ENCODE data around the gene LAMA5. TPM values are rescaled to one million over a fixed set of nuclear protein-coding genes. Genes with fewer than 3 reads are reported as not detected.
A peak's percentile ranks its signal among the peaks of the same experiment; 100 is the strongest.

The LAMA5 gene
- total and polyA plus RNA-seq, 4 donors = 116 to 315 (median 244) TPM

- DNase-seq (no peak), ATAC-seq (ENCODE audit: insufficient read depth, low FRiP score) (no peak)
- 94 to 96% methylated on average over 25 of the region's 25 CpGs for WGBS, 2 donors
- H3K4me3 ChIP-seq = no peak overlapping the region
- H3K9me3 ChIP-seq (ENCODE audit: control insufficient read depth in 4 of 4, insufficient read depth in 3 of 4, low read length in 3 of 4) = no peaks in the 10 kb centered on the region
- peaks cover 0 to 6% (median 0%) of the 10 kb centered on the region in 5 donors for H3K4me1 ChIP-seq (ENCODE audit: control insufficient read depth in 5 of 5, insufficient read depth in 5 of 5, low read length in 5 of 5)
- peaks cover 3 to 41% (median 23%) of the 10 kb centered on the region in 4 donors for H3K36me3 ChIP-seq (ENCODE audit: control insufficient read depth in 4 of 4, insufficient read depth in 4 of 4, low read length in 4 of 4)
- H3K27me3 ChIP-seq (ENCODE audit: control insufficient read depth in 3 of 3, insufficient read depth in 3 of 3, low read length in 2 of 3) = no peaks in the 10 kb centered on the region
- TF ChIP-seq, protein P1, sequence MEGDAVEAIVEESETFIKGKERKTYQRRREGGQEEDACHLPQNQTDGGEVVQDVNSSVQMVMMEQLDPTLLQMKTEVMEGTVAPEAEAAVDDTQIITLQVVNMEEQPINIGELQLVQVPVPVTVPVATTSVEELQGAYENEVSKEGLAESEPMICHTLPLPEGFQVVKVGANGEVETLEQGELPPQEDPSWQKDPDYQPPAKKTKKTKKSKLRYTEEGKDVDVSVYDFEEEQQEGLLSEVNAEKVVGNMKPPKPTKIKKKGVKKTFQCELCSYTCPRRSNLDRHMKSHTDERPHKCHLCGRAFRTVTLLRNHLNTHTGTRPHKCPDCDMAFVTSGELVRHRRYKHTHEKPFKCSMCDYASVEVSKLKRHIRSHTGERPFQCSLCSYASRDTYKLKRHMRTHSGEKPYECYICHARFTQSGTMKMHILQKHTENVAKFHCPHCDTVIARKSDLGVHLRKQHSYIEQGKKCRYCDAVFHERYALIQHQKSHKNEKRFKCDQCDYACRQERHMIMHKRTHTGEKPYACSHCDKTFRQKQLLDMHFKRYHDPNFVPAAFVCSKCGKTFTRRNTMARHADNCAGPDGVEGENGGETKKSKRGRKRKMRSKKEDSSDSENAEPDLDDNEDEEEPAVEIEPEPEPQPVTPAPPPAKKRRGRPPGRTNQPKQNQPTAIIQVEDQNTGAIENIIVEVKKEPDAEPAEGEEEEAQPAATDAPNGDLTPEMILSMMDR (IDR thresholded peaks at IDR 0.05; ENCODE audit: control extremely low read depth, extremely low read depth) = no peak
- no peak overlapping the region for H3K9ac ChIP-seq (ENCODE audit: insufficient read depth in 1 of 2, low read length in 2 of 2)
- H3K27ac ChIP-seq (ENCODE audit: low read depth in 1 of 2, low read length in 1 of 2) = no peak overlapping the region
These were observed 80.5 kb downstream of the LAMA5 start for GRCh38 chr20:62286493-62287064.

GRCh38 chr20:62285722-62286121 is 81.4 kb downstream of the LAMA5 start:
- no peaks in the 10 kb centered on the region for H3K9me3 ChIP-seq (ENCODE audit: control insufficient read depth in 4 of 4, insufficient read depth in 3 of 4, low read length in 3 of 4)
- H3K4me3 ChIP-seq = no peak overlapping the region
- no peaks in the 10 kb centered on the region for H3K27me3 ChIP-seq (ENCODE audit: control insufficient read depth in 3 of 3, insufficient read depth in 3 of 3, low read length in 2 of 3)
- peaks cover 0 to 11% (median 0%) of the 10 kb centered on the region in 5 donors for H3K4me1 ChIP-seq (ENCODE audit: control insufficient read depth in 5 of 5, insufficient read depth in 5 of 5, low read length in 5 of 5)
- ATAC-seq (ENCODE audit: insufficient read depth, low FRiP score) = peak; percentile 44
- peak overlapping the region in 1 of 2 donors; percentile 11 for H3K27ac ChIP-seq (ENCODE audit: low read depth in 1 of 2, low read length in 1 of 2)
- 59 to 61% methylated on average over 23 of the region's 23 CpGs for WGBS, 2 donors
- TF ChIP-seq, protein P1 (IDR thresholded peaks at IDR 0.05; ENCODE audit: control extremely low read depth, extremely low read depth) = no peak
- no peak overlapping the region for H3K9ac ChIP-seq (ENCODE audit: insufficient read depth in 1 of 2, low read length in 2 of 2)
- peaks cover 4 to 43% (median 28%) of the 10 kb centered on the region in 4 donors for H3K36me3 ChIP-seq (ENCODE audit: control insufficient read depth in 4 of 4, insufficient read depth in 4 of 4, low read length in 4 of 4)
- DNase-seq = peak; percentile 29 to 70 (median 38)

- H3K36me3 ChIP-seq (ENCODE audit: control insufficient read depth in 4 of 4, insufficient read depth in 4 of 4, low read length in 4 of 4) = peaks cover 4 to 47% (median 28%) of the 10 kb centered on the region in 4 donors
- no peak overlapping the region for H3K27ac ChIP-seq (ENCODE audit: low read depth in 1 of 2, low read length in 1 of 2)
- TF ChIP-seq, protein P1 (IDR thresholded peaks at IDR 0.05; ENCODE audit: control extremely low read depth, extremely low read depth) = no peak
- DNase-seq = no peak
- WGBS, 2 donors = 85 to 92% methylated on average over 6 of the region's 6 CpGs
- H3K9ac ChIP-seq (ENCODE audit: insufficient read depth in 1 of 2, low read length in 2 of 2) = no peak overlapping the region
- no peak for ATAC-seq (ENCODE audit: insufficient read depth, low FRiP score)
- H3K27me3 ChIP-seq (ENCODE audit: control insufficient read depth in 3 of 3, insufficient read depth in 3 of 3, low read length in 2 of 3) = no peaks in the 10 kb centered on the region
- H3K4me1 ChIP-seq (ENCODE audit: control insufficient read depth in 5 of 5, insufficient read depth in 5 of 5, low read length in 5 of 5) = peaks cover 0 to 11% (median 0%) of the 10 kb centered on the region in 5 donors
- no peak overlapping the region for H3K4me3 ChIP-seq
- no peaks in the 10 kb centered on the region for H3K9me3 ChIP-seq (ENCODE audit: control insufficient read depth in 4 of 4, insufficient read depth in 3 of 4, low read length in 3 of 4)
These were observed 82.0 kb downstream of the LAMA5 start for GRCh38 chr20:62285151-62285550.

DNA sequence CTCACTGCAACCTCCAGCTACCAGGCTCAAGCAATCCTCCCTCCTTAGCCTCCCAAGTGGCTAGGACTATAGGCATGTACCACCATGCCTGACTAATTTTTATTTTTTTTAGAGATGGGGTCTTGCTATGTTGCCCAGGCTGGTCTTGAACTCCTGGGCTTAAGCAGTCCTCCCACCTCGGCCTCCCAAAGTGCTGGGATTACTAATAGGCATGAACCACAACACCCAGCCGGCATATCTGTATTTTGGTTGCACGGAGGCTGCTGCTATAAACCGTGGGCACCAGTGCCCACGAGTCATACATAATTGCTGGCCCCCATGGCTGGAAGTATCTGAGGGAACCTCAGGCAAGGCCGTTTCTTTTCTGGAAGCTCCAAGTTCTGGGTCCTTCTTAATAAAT is 82.7 kb downstream of the LAMA5 start:
- DNase-seq = no peak
- Histone ChIP-seq H3K9me3 (ENCODE audit: control insufficient read depth in 4 of 4, insufficient read depth in 3 of 4, low read length in 3 of 4) (no peaks in the 10 kb centered on the region), H3K36me3 (ENCODE audit: control insufficient read depth in 4 of 4, insufficient read depth in 4 of 4, low read length in 4 of 4) (peaks cover 4 to 53% (median 28%) of the 10 kb centered on the region in 4 donors), H3K4me1 (ENCODE audit: control insufficient read depth in 5 of 5, insufficient read depth in 5 of 5, low read length in 5 of 5) (peaks cover 0 to 11% (median 0%) of the 10 kb centered on the region in 5 donors), H3K9ac (ENCODE audit: insufficient read depth in 1 of 2, low read length in 2 of 2) (no peak overlapping the region), H3K27me3 (ENCODE audit: control insufficient read depth in 3 of 3, insufficient read depth in 3 of 3, low read length in 2 of 3) (no peaks in the 10 kb centered on the region), H3K27ac (ENCODE audit: low read depth in 1 of 2, low read length in 1 of 2) (no peak overlapping the region), H3K4me3 (no peak overlapping the region)
- ATAC-seq (ENCODE audit: insufficient read depth, low FRiP score) = no peak
- TF ChIP-seq, protein P1 (IDR thresholded peaks at IDR 0.05; ENCODE audit: control extremely low read depth, extremely low read depth) = no peak
- 94 to 95% methylated on average over 6 of the region's 6 CpGs for WGBS, 2 donors
